Measurements from ENCODE around the gene FMC1. TPM values are rescaled to one million over a fixed set of nuclear protein-coding genes. Genes with fewer than 3 reads are reported as not detected.
"Not testable (repeated sequence)": the region's sequence is repeated elsewhere in the genome, so short reads cannot be mapped to it uniquely, and the experiment has no call there.

The FMC1 gene
- 2.2 TPM for total RNA-seq

DNA sequence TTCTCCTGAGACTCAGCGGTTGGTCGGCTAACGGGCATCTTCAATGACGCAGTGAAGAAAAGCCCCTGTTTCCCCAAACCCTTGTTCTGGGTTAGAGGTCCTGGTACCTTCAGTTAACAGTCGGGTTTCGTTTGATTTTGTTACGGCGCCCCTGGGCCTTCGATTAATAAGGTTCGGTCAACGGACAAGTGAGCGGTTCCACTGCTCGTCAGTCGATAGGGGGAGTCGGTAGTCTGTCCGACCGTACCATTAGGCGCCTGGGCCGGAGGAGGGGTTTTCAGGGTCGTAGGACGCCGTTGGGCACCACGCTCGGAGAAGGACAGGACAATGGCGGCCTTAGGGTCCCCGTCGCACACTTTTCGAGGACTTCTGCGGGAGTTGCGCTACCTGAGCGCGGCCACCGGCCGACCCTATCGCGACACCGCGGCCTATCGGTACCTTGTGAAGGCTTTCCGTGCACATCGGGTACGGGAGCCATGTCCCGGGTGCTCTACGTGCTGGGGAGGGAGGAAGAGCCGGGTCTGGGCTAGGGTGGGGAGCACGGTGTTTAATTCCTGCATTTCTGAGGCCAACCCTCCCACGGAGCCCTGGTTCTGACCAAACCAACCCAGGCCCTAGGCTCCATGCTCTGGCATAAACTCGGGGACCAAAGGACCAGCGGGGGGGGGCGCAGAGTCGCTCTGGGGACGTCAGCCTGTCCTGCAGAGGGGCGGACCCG is at the start of gene FMC1:
TSS of gene FMC1 (plus strand) at position 280 of the 718 bp plus-strand sequence. CDS start at position 328, 48 bp downstream.
- Histone ChIP-seq H3K9me3 (ENCODE audit: low read depth, low read length) (no peaks in the 10 kb centered on the region), H3K4me1 (ENCODE audit: insufficient read depth, low read length) (peaks cover 26% of the 10 kb centered on the region), H3K27me3 (ENCODE audit: insufficient read depth, low read length) (no peaks in the 10 kb centered on the region), H3K4me3 (ENCODE audit: low read length) (peak within 1 kb of the TSS; percentile 95)

- Histone ChIP-seq H3K27me3 (ENCODE audit: insufficient read depth, low read length) (no peaks in the 10 kb centered on the region), H3K9me3 (ENCODE audit: low read depth, low read length) (no peaks in the 10 kb centered on the region), H3K4me1 (ENCODE audit: insufficient read depth, low read length) (no peaks in the 10 kb centered on the region), H3K4me3 (ENCODE audit: low read length) (no peak overlapping the region)
These were observed 48.3 kb upstream of the FMC1 start for GRCh38 chr7:139292821-139293220.

DNA sequence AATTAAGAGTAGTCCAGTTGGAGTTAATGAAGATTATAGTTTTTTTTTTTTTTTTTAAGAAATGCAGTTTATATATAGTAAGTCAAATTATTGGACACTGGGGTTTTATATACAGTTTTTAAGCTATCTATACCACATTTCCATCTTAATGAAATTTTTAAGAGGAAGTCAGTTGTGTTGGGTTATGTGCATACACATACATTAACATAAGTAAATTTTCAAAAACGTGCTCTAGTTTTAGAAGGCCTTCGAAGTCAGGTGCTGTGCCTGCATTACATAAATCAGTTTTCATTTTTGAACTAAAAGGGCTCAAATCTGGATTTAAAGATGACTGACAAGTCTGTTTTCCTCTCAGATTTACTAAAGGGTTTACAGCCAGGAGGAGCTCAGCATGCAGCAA is 47.6 kb upstream of the FMC1 start:
- Histone ChIP-seq H3K27me3 (ENCODE audit: insufficient read depth, low read length) (no peaks in the 10 kb centered on the region), H3K4me3 (ENCODE audit: low read length) (no peak overlapping the region), H3K4me1 (ENCODE audit: insufficient read depth, low read length) (no peaks in the 10 kb centered on the region), H3K9me3 (ENCODE audit: low read depth, low read length) (no peaks in the 10 kb centered on the region)

DNA sequence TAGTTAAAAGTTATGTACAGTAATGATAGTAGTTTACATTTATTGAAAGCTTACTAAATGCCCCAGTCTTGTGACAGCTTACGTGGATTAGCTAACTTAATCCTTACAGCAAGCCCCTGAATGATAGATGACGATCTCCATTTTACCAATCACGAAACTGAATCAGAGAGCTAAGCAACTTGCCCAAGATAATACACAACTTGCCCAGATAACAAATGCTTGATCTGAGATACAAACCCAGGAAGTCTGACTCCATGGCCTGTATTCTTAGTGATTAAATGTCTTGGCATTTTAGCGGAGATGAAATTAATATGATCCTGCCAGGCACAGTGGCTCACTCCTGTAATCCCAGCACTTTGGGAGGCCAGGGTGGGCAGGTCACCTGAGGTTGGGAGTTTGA is 46.9 kb upstream of the FMC1 start:
- Histone ChIP-seq H3K4me1 (ENCODE audit: insufficient read depth, low read length) (no peaks in the 10 kb centered on the region), H3K9me3 (ENCODE audit: low read depth, low read length) (no peaks in the 10 kb centered on the region), H3K27me3 (ENCODE audit: insufficient read depth, low read length) (no peaks in the 10 kb centered on the region), H3K4me3 (ENCODE audit: low read length) (no peak overlapping the region)

GRCh38 chr7:139294951-139295575 is 46.1 kb upstream of the FMC1 start:
- Histone ChIP-seq H3K4me1 (ENCODE audit: insufficient read depth, low read length) (no peaks in the 10 kb centered on the region), H3K4me3 (ENCODE audit: low read length) (no peak overlapping the region), H3K9me3 (ENCODE audit: low read depth, low read length) (no peaks in the 10 kb centered on the region), H3K27me3 (ENCODE audit: insufficient read depth, low read length) (no peaks in the 10 kb centered on the region)

- Histone ChIP-seq H3K27me3 (ENCODE audit: insufficient read depth, low read length) (no peaks in the 10 kb centered on the region), H3K4me1 (ENCODE audit: insufficient read depth, low read length) (no peaks in the 10 kb centered on the region), H3K9me3 (ENCODE audit: low read depth, low read length) (no peaks in the 10 kb centered on the region), H3K4me3 (ENCODE audit: low read length) (no peak overlapping the region)
These were observed 43.3 kb upstream of the FMC1 start for GRCh38 chr7:139297795-139298194.

- Histone ChIP-seq H3K4me1 (ENCODE audit: insufficient read depth, low read length) (no peaks in the 10 kb centered on the region), H3K4me3 (ENCODE audit: low read length) (no peak overlapping the region), H3K27me3 (ENCODE audit: insufficient read depth, low read length) (no peaks in the 10 kb centered on the region), H3K9me3 (ENCODE audit: low read depth, low read length) (no peaks in the 10 kb centered on the region)
These were observed 41.8 kb upstream of the FMC1 start for GRCh38 chr7:139299296-139299695.

DNA sequence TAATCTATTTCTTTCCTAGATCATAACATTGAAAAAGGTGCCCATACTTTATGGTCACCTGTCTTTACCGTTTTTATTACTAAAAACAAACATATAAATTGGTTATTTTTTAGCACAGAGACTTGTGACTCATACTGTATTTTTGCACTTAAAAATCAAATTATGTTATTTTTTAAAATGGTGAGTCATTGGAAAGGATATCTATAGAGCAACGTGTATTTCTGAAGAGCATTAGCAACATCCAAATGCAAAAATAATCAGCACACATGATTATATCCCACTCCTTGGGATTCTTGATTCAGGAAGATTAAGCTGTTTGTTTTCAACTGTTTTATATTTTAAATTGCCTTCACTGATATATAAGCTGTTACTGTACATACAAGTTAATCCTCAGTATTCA is 40.7 kb upstream of the FMC1 start:
- H3K4me1 ChIP-seq (ENCODE audit: insufficient read depth, low read length): no peaks in the 10 kb centered on the region
- no peak overlapping the region for H3K4me3 ChIP-seq (ENCODE audit: low read length)
- no peaks in the 10 kb centered on the region for H3K27me3 ChIP-seq (ENCODE audit: insufficient read depth, low read length)
- no peaks in the 10 kb centered on the region for H3K9me3 ChIP-seq (ENCODE audit: low read depth, low read length)

DNA sequence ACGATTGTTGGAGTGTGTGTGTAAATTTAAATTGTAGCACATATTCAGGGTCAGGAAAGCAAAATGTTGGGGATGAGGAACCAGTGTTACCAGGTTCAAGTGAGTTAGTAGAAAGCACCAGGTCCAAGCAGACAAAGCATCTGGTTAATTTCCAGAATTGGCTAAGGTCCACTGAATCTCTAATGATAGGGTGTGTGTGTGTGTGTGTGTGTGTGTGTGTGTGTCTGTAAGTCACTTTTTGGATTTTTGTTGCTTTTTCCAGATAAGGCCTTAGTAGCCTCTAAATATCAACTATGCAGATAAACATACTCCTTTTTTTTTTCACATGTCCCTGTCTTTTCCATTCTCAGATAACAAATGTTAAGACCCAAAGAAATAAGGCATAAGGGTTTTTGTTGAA is 36.6 kb upstream of the FMC1 start:
- no peak overlapping the region for H3K4me3 ChIP-seq (ENCODE audit: low read length)
- no peaks in the 10 kb centered on the region for H3K4me1 ChIP-seq (ENCODE audit: insufficient read depth, low read length)
- H3K9me3 ChIP-seq (ENCODE audit: low read depth, low read length): no peaks in the 10 kb centered on the region
- H3K27me3 ChIP-seq (ENCODE audit: insufficient read depth, low read length): no peaks in the 10 kb centered on the region

DNA sequence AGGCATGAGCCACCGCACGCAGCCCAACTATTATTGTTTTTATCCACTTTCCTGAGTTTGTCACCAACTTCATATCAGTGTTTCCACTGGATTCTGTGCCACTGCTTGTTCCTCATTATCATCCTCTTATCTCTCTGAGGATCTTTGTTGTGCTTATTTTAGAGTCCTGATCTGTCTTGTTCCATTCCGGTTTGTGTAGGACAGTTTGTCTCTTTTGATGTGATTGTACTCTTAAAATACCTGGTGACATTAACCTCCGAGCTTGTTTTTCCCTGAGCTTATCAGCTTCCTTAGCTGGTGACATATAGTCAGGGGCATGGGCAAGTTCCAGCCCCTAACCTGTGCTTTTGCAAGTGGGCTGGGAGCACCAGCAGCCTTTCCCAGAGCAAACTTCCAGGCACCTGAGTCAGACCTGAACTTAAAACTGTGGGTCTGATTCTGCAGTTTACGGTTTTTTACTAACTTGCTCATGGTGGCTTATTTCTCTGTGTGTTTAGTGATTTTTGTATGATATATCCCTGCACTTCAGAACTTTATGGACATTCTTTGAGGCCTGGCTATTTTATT is 23.1 kb upstream of the FMC1 start:
- Histone ChIP-seq H3K27me3 (ENCODE audit: insufficient read depth, low read length) (no peaks in the 10 kb centered on the region), H3K9me3 (ENCODE audit: low read depth, low read length) (no peaks in the 10 kb centered on the region), H3K4me3 (ENCODE audit: low read length) (no peak overlapping the region), H3K4me1 (ENCODE audit: insufficient read depth, low read length) (no peaks in the 10 kb centered on the region)

- H3K4me1 ChIP-seq (ENCODE audit: insufficient read depth, low read length): no peaks in the 10 kb centered on the region
- H3K4me3 ChIP-seq (ENCODE audit: low read length): no peak overlapping the region
- H3K27me3 ChIP-seq (ENCODE audit: insufficient read depth, low read length): no peaks in the 10 kb centered on the region
- no peaks in the 10 kb centered on the region for H3K9me3 ChIP-seq (ENCODE audit: low read depth, low read length)
These were observed 19.9 kb upstream of the FMC1 start for GRCh38 chr7:139321071-139321745.

- not testable (repeated sequence) for H3K9me3 ChIP-seq (ENCODE audit: low read depth, low read length); H3K4me3 ChIP-seq (ENCODE audit: low read length); H3K27me3 ChIP-seq (ENCODE audit: insufficient read depth, low read length); H3K4me1 ChIP-seq (ENCODE audit: insufficient read depth, low read length)
These were observed 16.4 kb upstream of the FMC1 start for GRCh38 chr7:139324709-139325108.

DNA sequence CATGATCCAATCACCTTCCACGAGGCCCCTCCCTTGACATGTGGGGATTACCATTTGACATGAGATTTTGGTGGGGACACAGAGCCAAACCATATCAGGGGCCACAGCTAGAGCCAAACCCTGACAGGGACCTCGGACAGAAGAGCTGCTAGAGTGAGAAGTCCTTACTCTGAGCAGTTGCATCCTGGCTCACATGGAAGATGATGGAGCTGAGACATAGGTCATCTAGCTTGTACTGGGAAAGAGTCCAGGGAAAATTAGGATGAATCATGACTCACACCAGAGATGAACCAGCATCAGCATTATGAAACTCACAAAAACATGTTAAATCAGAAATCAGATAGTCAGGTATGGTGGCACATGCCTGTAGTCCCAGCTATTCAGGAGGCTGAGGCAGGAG is 12.8 kb upstream of the FMC1 start:
- H3K4me1 ChIP-seq (ENCODE audit: insufficient read depth, low read length): no peaks in the 10 kb centered on the region
- H3K9me3 ChIP-seq (ENCODE audit: low read depth, low read length): no peaks in the 10 kb centered on the region
- H3K4me3 ChIP-seq (ENCODE audit: low read length): no peak overlapping the region
- no peaks in the 10 kb centered on the region for H3K27me3 ChIP-seq (ENCODE audit: insufficient read depth, low read length)

- no peaks in the 10 kb centered on the region for H3K9me3 ChIP-seq (ENCODE audit: low read depth, low read length)
- no peak overlapping the region for H3K4me3 ChIP-seq (ENCODE audit: low read length)
- no peaks in the 10 kb centered on the region for H3K27me3 ChIP-seq (ENCODE audit: insufficient read depth, low read length)
- H3K4me1 ChIP-seq (ENCODE audit: insufficient read depth, low read length): no peaks in the 10 kb centered on the region
These were observed 12.0 kb upstream of the FMC1 start for GRCh38 chr7:139329119-139329518.

DNA sequence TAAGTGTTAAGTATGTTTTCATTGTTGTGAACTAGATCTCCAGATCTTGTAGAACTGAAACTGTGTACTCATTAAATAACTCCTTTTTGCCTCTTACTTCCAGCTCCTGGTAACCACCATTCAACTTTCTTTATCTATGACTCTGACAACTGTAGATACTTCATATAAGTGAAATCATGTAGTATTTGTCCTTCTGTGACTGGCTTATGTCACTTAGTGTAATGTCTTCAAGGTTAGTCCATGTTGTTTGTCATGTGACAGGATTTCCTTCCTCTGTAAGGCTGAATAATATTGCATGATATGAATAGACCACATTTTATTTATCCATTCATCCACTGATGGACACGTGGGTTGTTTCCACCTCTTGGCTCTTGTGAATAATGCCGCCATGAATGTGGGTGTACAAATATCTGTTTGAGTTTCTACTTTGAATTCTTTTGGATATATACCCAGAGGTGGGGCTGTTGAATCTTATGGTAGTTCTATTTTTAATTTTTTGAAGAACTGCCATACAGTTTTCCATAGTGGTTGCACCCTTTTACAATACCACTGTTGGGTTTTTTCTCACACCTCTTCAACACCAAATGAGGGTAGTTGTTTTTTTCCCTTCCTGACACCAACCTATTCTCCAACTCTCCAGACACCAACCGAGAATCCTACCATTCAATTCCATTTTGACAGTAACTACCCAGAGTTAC is 10.7 kb upstream of the FMC1 start:
- Histone ChIP-seq H3K27me3 (ENCODE audit: insufficient read depth, low read length) (no peaks in the 10 kb centered on the region), H3K4me3 (ENCODE audit: low read length) (no peak overlapping the region), H3K9me3 (ENCODE audit: low read depth, low read length) (no peaks in the 10 kb centered on the region), H3K4me1 (ENCODE audit: insufficient read depth, low read length) (no peaks in the 10 kb centered on the region)

All from mononuclear cell (primary cell).